H1 (cell line): ENCODE data around the gene MINPP1.

Source experiments
- CEBPB ChIP-seq: IDR thresholded peaks from 2 replicates; pipeline ENCODE4 v1.6.1; 2012; ENCODE audit warnings: low read depth, low read length
- CREB1 ChIP-seq: IDR thresholded peaks from 2 replicates; pipeline ENCODE4 v1.6.1; 2012; ENCODE audit warnings: inconsistent platforms

DNA sequence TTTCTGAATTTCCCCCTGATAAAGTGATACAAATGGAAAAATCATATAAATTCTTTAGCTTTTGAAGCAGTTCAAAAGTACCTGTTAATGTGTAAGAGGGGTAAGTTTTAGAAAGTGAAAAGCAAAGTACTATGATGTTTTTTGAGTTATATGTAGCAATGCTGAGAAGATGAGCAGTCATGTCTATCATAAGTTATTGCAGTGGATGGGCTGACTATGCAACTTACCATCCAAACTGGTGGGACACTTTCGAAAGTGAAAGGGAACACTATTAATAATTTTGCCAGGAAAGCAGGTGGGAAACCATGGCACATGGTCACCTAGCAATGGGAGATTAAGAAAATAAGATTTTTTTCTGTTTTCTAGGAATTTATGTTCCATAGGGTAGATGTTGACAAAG, 4.1 kb downstream of the MINPP1 start:
- TF ChIP-seq CEBPB (no peak), CREB1 (no peak)
